Endothelial cell (in vitro differentiated cells): Measurements from ENCODE around the gene EPHB1. TPM values are rescaled to one million over a fixed set of nuclear protein-coding genes. Genes with fewer than 3 reads are reported as not detected.

ENCODE experiments used
- DNase-seq: peaks from one replicate; pipeline ENCODE4 v3.0.0; 2021; ENCODE audit warnings: low spot score
- H3K27ac Mint-ChIP-seq: one replicate; pipeline ENCODE4 v1.8.0; 2021; ENCODE audit warnings: mixed read lengths, inconsistent platforms; ENCODE audit not compliant: unreplicated experiment
- H3K27me3 Mint-ChIP-seq: one replicate; pipeline ENCODE4 v1.8.0; 2021; ENCODE audit warnings: mild to moderate bottlenecking, moderate library complexity, mixed read lengths, inconsistent platforms; ENCODE audit not compliant: unreplicated experiment
- H3K36me3 Mint-ChIP-seq: one replicate; pipeline ENCODE4 v1.8.0; 2021; ENCODE audit warnings: mild to moderate bottlenecking, low read depth, mixed read lengths, inconsistent platforms; ENCODE audit not compliant: unreplicated experiment
- H3K4me1 Mint-ChIP-seq: one replicate; pipeline ENCODE4 v1.8.0; 2021; ENCODE audit warnings: mild to moderate bottlenecking, mixed read lengths, inconsistent platforms; ENCODE audit not compliant: unreplicated experiment
- H3K4me3 Mint-ChIP-seq: one replicate; pipeline ENCODE4 v1.8.0; 2021; ENCODE audit warnings: mild to moderate bottlenecking, mixed read lengths, inconsistent platforms; ENCODE audit not compliant: unreplicated experiment
- H3K9me3 Mint-ChIP-seq: one replicate; pipeline ENCODE4 v1.8.0; 2021; ENCODE audit warnings: mixed read lengths, inconsistent platforms; ENCODE audit not compliant: unreplicated experiment
- CTCF ChIP-seq: fragments of 200-600 bp; sonication (generic); IDR thresholded peaks from one replicate; pipeline ENCODE4 v1.5.0; 2021; ENCODE audit warnings: antibody characterized with exemption; ENCODE audit not compliant: unreplicated experiment
- total RNA-seq: library from RNA; stranded (reverse); fragmentation: NEBNext Ultra II Directional; extraction: Animal tissue kit (Norgen Biotek cat#: 25700); gene quantifications from one replicate; pipeline ENCODE4 v1.2.1, GENCODE V29; 2021; ENCODE audit not compliant: unreplicated experiment

EPHB1 gene
- total RNA-seq, 1 donor from 2014 or later, result 5.7 TPM

- no peak overlapping the region for H3K4me3 Mint-ChIP-seq
- TF ChIP-seq CTCF, result no peak
Observed at GRCh38 chr3:135134684-135135075, 339.6 kb downstream of the EPHB1 start.

GRCh38 chr3:135135445-135135844, 340.4 kb downstream of the EPHB1 start:
- no peak overlapping the region for H3K4me3 Mint-ChIP-seq

More at GRCh38 chr3:135134684-135135075, 339.6 kb downstream of the EPHB1 start:
- no peaks in the 10 kb centered on the region for H3K4me1 Mint-ChIP-seq
- H3K9me3 Mint-ChIP-seq, result no peaks in the 10 kb centered on the region
- H3K27me3 Mint-ChIP-seq, result peaks cover 3% of the 10 kb centered on the region
- no peaks in the 10 kb centered on the region for H3K36me3 Mint-ChIP-seq
- H3K27ac Mint-ChIP-seq, result no peak overlapping the region
- no peak for DNase-seq

GRCh38 chr3:135136361-135137100, 341.5 kb downstream of the EPHB1 start:
- no peak for TF ChIP-seq CTCF
- Mint-ChIP-seq H3K27me3 (no peaks in the 10 kb centered on the region), H3K4me1 (no peaks in the 10 kb centered on the region), H3K36me3 (no peaks in the 10 kb centered on the region), H3K9me3 (no peaks in the 10 kb centered on the region), H3K4me3 (no peak overlapping the region), H3K27ac (no peak overlapping the region)
- no peak for DNase-seq

More at GRCh38 chr3:135135445-135135844, 340.4 kb downstream of the EPHB1 start:
- no peak for TF ChIP-seq CTCF
- H3K9me3 Mint-ChIP-seq, result no peaks in the 10 kb centered on the region
- no peaks in the 10 kb centered on the region for H3K36me3 Mint-ChIP-seq
- no peak overlapping the region for H3K27ac Mint-ChIP-seq
- no peak for DNase-seq
- no peaks in the 10 kb centered on the region for H3K27me3 Mint-ChIP-seq
- no peaks in the 10 kb centered on the region for H3K4me1 Mint-ChIP-seq

- H3K27ac Mint-ChIP-seq, result no peak overlapping the region
- H3K27me3 Mint-ChIP-seq, result no peaks in the 10 kb centered on the region
- H3K4me3 Mint-ChIP-seq, result no peak overlapping the region
- no peak for DNase-seq
- no peaks in the 10 kb centered on the region for H3K36me3 Mint-ChIP-seq
- no peaks in the 10 kb centered on the region for H3K4me1 Mint-ChIP-seq
- no peak for TF ChIP-seq CTCF
- no peaks in the 10 kb centered on the region for H3K9me3 Mint-ChIP-seq
Observed at GRCh38 chr3:135137296-135137695, 342.2 kb downstream of the EPHB1 start.

GRCh38 chr3:135138776-135139175, 343.7 kb downstream of the EPHB1 start:
- H3K36me3 Mint-ChIP-seq, result no peaks in the 10 kb centered on the region
- DNase-seq, result no peak
- no peak overlapping the region for H3K27ac Mint-ChIP-seq
- H3K9me3 Mint-ChIP-seq, result no peaks in the 10 kb centered on the region
- TF ChIP-seq CTCF, result no peak
- H3K27me3 Mint-ChIP-seq, result peaks cover 5% of the 10 kb centered on the region
- no peak overlapping the region for H3K4me3 Mint-ChIP-seq
- H3K4me1 Mint-ChIP-seq, result no peaks in the 10 kb centered on the region
